OCI-LY3 (cell line): ENCODE data around the gene NTN4.

ENCODE experiments used
- H2AFZ ChIP-seq: fragments of 200-600, 300-600 bp; shearing (Covaris generic); 2 replicates; pipeline ENCODE4 v1.6.0; 2014; ENCODE audit warnings: antibody characterized with exemption, low read depth, low read length
- H3K27ac ChIP-seq: fragments of 200-600, 300-600 bp; sonication (generic); 2 replicates; pipeline ENCODE4 v1.5.1; 2014; ENCODE audit warnings: mild to moderate bottlenecking, low read length, moderate library complexity, mixed read lengths
- H3K27me3 ChIP-seq: fragments of 200-600, 300-600 bp; sonication (generic); 2 replicates; pipeline ENCODE4 v1.6.1; 2014; ENCODE audit warnings: low read depth, low read length, mixed read lengths
- H3K36me3 ChIP-seq: fragments of 200-600, 300-600 bp; sonication (generic); replicated peaks from 2 replicates; pipeline ENCODE3; 2014; ENCODE audit warnings: low read depth, low read length, mixed read lengths
- H3K4me1 ChIP-seq: fragments of 300-600, 200-600 bp; sonication (generic); 2 replicates; pipeline ENCODE4 v1.6.1; 2014; ENCODE audit warnings: low read length, mixed read lengths
- H3K4me2 ChIP-seq: fragments of 200-600, 300-600 bp; sonication (generic); 2 replicates; pipeline ENCODE4 v1.6.1; 2014; ENCODE audit warnings: low read length, mixed read lengths
- H3K4me3 ChIP-seq: fragments of 300-600, 200-600 bp; sonication (generic); 2 replicates; pipeline ENCODE4 v1.5.1; 2014; ENCODE audit warnings: antibody characterized with exemption, mild to moderate bottlenecking, low read length, moderate library complexity
- H3K79me2 ChIP-seq: fragments of 300-600, 200-600 bp; shearing (Covaris generic); 2 replicates; pipeline ENCODE4 v1.6.1; 2014; ENCODE audit warnings: mild to moderate bottlenecking, low read length, mixed read lengths
- H3K9ac ChIP-seq: fragments of 300-600, 200-600 bp; shearing (Covaris generic); 2 replicates; pipeline ENCODE4 v1.6.0; 2014; ENCODE audit warnings: mild to moderate bottlenecking, low read length, moderate library complexity
- H3K9me3 ChIP-seq: fragments of 200-600, 300-600 bp; shearing (Covaris generic); 2 replicates; pipeline ENCODE4 v1.6.1; 2014; ENCODE audit warnings: low read length, mixed read lengths; ENCODE audit not compliant: insufficient read depth
- H4K20me1 ChIP-seq: fragments of 200-600, 300-600 bp; sonication (generic); 2 replicates; pipeline ENCODE4 v1.6.1; 2016; ENCODE audit warnings: low read length, mixed read lengths; ENCODE audit not compliant: insufficient read depth
- EZH2phosphoT487 ChIP-seq: fragments of 200-600 bp; shearing (Covaris generic); IDR thresholded peaks from 2 replicates; pipeline ENCODE4 v1.6.1; 2018; ENCODE audit warnings: antibody characterized with exemption, mixed run types, low read depth
- TF ChIP-seq, protein P1 (sequence below): fragments of 200-600, 300-600 bp; sonication (generic); IDR thresholded peaks from 2 replicates; pipeline ENCODE4 v1.5.1; 2014; ENCODE audit warnings: antibody characterized with exemption, low read length, low read depth

Gene NTN4

GRCh38 chr12:95809000-95809680 lies 18.6 kb upstream of the NTN4 start:
- Histone ChIP-seq H3K9me3 (no peaks in the 10 kb centered on the region), H3K9ac (no peak overlapping the region), H2AFZ (no peak overlapping the region), H3K4me3 (no peak overlapping the region), H3K36me3 (no peaks in the 10 kb centered on the region), H3K4me2 (no peak overlapping the region), H3K4me1 (no peaks in the 10 kb centered on the region), H3K79me2 (no peaks in the 10 kb centered on the region), H4K20me1 (no peaks in the 10 kb centered on the region), H3K27ac (no peak overlapping the region), H3K27me3 (peaks cover 19% of the 10 kb centered on the region)
- TF ChIP-seq, protein P1, sequence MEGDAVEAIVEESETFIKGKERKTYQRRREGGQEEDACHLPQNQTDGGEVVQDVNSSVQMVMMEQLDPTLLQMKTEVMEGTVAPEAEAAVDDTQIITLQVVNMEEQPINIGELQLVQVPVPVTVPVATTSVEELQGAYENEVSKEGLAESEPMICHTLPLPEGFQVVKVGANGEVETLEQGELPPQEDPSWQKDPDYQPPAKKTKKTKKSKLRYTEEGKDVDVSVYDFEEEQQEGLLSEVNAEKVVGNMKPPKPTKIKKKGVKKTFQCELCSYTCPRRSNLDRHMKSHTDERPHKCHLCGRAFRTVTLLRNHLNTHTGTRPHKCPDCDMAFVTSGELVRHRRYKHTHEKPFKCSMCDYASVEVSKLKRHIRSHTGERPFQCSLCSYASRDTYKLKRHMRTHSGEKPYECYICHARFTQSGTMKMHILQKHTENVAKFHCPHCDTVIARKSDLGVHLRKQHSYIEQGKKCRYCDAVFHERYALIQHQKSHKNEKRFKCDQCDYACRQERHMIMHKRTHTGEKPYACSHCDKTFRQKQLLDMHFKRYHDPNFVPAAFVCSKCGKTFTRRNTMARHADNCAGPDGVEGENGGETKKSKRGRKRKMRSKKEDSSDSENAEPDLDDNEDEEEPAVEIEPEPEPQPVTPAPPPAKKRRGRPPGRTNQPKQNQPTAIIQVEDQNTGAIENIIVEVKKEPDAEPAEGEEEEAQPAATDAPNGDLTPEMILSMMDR: no peak
- no peak for TF ChIP-seq EZH2phosphoT487

DNA sequence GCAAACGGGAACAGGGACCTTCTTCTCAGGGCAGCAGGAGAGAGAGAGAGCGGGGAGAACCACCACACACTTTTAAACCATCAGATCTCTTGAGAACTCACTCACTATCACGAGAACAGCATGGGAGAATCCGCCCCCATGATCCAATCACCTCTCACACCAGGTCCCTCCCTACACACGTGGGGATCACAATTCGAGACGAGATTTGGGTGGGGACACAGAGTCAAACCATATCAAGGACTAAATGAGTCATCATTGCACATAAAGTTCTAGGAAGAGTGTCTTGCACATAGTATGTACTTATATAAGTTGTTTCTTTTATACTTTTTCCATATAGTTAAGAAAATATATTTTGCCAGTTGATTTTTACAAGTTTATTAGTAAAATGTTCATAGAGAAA lies 17.6 kb upstream of the NTN4 start:
- Histone ChIP-seq H3K4me1 (no peaks in the 10 kb centered on the region), H3K9me3 (no peaks in the 10 kb centered on the region), H3K4me2 (no peak overlapping the region), H3K4me3 (no peak overlapping the region), H3K27me3 (peaks cover 19% of the 10 kb centered on the region), H4K20me1 (no peaks in the 10 kb centered on the region), H3K9ac (no peak overlapping the region), H3K36me3 (no peaks in the 10 kb centered on the region), H3K79me2 (no peaks in the 10 kb centered on the region), H2AFZ (no peak overlapping the region), H3K27ac (no peak overlapping the region)
- TF ChIP-seq, protein P1: no peak
- TF ChIP-seq EZH2phosphoT487: no peak

- H3K9me3 ChIP-seq: no peaks in the 10 kb centered on the region
- no peak overlapping the region for H3K27ac ChIP-seq
- no peak overlapping the region for H3K4me2 ChIP-seq
Measured at GRCh38 chr12:95805864-95806671, 15.5 kb upstream of the NTN4 start.

GRCh38 chr12:95804291-95804690 lies 13.7 kb upstream of the NTN4 start:
- no peak overlapping the region for H2AFZ ChIP-seq
- no peaks in the 10 kb centered on the region for H4K20me1 ChIP-seq
- no peaks in the 10 kb centered on the region for H3K79me2 ChIP-seq
- H3K4me3 ChIP-seq: no peak overlapping the region
- H3K9ac ChIP-seq: no peak overlapping the region
- H3K27me3 ChIP-seq: peaks cover 15% of the 10 kb centered on the region; the same call in 1 of the 2 replicates
- H3K4me1 ChIP-seq: no peaks in the 10 kb centered on the region
- no peak overlapping the region for H3K4me2 ChIP-seq
- H3K27ac ChIP-seq: no peak overlapping the region
- no peak for TF ChIP-seq EZH2phosphoT487
- TF ChIP-seq, protein P1: no peak
- no peaks in the 10 kb centered on the region for H3K9me3 ChIP-seq
- H3K36me3 ChIP-seq: no peaks in the 10 kb centered on the region

More at GRCh38 chr12:95805864-95806671, 15.5 kb upstream of the NTN4 start:
- Histone ChIP-seq H2AFZ (no peak overlapping the region), H3K36me3 (no peaks in the 10 kb centered on the region), H4K20me1 (no peaks in the 10 kb centered on the region), H3K4me1 (no peaks in the 10 kb centered on the region), H3K27me3 (peaks cover 18% of the 10 kb centered on the region), H3K4me3 (no peak overlapping the region), H3K79me2 (no peaks in the 10 kb centered on the region), H3K9ac (no peak overlapping the region)
- TF ChIP-seq EZH2phosphoT487: no peak
- TF ChIP-seq, protein P1: no peak
